HUES6 (cell line): Measurements from ENCODE around the gene EFEMP1.

Source experiments
- H3K27ac ChIP-seq: 2 replicates; pipeline ENCODE4 v1.7.0; 2013; ENCODE audit warnings: low read depth, mild to moderate bottlenecking, low read length, inconsistent platforms
- H3K27me3 ChIP-seq: 2 replicates; pipeline ENCODE4 v1.6.1; 2013; ENCODE audit warnings: low read length; ENCODE audit not compliant: control insufficient read depth, insufficient read depth
- H3K36me3 ChIP-seq: 2 replicates; pipeline ENCODE4 v1.6.1; 2013; ENCODE audit warnings: low read length; ENCODE audit not compliant: control insufficient read depth, insufficient read depth
- H3K4me1 ChIP-seq: 2 replicates; pipeline ENCODE4 v1.6.1; 2013; ENCODE audit warnings: low read length; ENCODE audit not compliant: control insufficient read depth, insufficient read depth
- H3K4me3 ChIP-seq: 2 replicates; pipeline ENCODE4 v1.5.1; 2013; ENCODE audit warnings: low read depth, low read length
- H3K9ac ChIP-seq: one replicate; pipeline ENCODE4 v1.6.1; 2013; ENCODE audit warnings: mild to moderate bottlenecking, low read length
- H3K9me3 ChIP-seq: 2 replicates; pipeline ENCODE4 v1.6.1; 2013; ENCODE audit warnings: low read depth, low read length; ENCODE audit not compliant: control insufficient read depth, insufficient read depth

Gene EFEMP1, protein sequence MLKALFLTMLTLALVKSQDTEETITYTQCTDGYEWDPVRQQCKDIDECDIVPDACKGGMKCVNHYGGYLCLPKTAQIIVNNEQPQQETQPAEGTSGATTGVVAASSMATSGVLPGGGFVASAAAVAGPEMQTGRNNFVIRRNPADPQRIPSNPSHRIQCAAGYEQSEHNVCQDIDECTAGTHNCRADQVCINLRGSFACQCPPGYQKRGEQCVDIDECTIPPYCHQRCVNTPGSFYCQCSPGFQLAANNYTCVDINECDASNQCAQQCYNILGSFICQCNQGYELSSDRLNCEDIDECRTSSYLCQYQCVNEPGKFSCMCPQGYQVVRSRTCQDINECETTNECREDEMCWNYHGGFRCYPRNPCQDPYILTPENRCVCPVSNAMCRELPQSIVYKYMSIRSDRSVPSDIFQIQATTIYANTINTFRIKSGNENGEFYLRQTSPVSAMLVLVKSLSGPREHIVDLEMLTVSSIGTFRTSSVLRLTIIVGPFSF

DNA sequence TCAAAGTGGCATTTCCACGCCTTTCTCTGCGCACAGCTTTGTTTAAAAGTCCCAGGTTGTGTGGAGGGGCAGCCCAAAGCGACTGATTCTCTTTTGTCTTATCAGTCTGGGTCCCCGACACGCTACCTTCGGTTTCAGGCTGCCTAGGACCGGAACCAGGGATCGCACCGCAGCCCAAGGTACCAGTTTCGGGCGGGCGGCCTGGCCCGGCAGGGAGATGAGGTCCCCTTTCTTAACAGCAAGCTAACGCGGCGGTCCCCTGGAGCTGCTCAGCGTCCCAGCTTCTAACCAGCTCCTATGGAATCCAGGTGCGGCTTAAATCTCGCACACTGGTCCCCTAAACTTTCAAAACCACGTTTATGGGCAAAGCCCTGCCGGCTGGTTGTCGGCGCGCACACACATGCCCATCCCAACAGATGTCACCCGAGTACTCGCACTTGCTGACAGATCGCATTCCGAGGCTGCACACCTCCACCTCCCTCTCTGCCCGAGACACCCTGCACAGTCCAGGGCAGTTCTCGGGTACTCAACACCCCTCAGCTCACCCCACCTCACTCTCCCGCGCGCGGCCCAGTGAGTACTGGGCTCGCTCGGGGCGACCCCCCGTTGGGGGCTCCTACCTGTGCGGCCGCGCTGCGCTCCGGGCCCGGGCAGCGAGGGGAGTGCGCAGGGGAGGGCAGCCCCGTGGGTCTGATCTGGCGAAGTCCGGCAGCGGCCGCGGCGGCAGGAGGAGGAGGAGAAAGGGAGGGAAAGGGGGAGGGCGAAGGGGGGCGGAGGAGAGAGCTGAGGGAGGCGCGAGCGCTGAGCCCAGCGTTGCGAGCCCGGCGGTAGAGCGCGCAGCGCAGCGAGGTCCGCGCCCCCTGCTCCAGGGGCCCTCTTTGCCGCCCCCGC, at the start of gene EFEMP1:
TSS of gene EFEMP1 (minus strand) at position 692 of the 891 bp plus-strand sequence. CDS start 1,342 bp downstream, outside the sequence.
- H3K9me3 ChIP-seq = no peaks in the 10 kb centered on the region
- H3K27me3 ChIP-seq = peaks cover 52% of the 10 kb centered on the region
- H3K4me1 ChIP-seq = peaks cover 10% of the 10 kb centered on the region
- peak within 1 kb of the TSS; percentile 88 for H3K4me3 ChIP-seq
- peak within 1 kb of the TSS; percentile 56 for H3K9ac ChIP-seq
- H3K27ac ChIP-seq = no peak within 1 kb of the TSS
- H3K36me3 ChIP-seq = no peaks in the 10 kb centered on the region

GRCh38 chr2:55970500-55970899, 46.9 kb upstream of the EFEMP1 start:
- Histone ChIP-seq H3K9me3 (no peaks in the 10 kb centered on the region), H3K27me3 (no peaks in the 10 kb centered on the region), H3K4me3 (no peak overlapping the region), H3K9ac (no peak overlapping the region), H3K27ac (no peak overlapping the region), H3K36me3 (no peaks in the 10 kb centered on the region), H3K4me1 (no peaks in the 10 kb centered on the region)

- H3K27me3 ChIP-seq = no peaks in the 10 kb centered on the region
- H3K4me3 ChIP-seq = no peak overlapping the region
- H3K36me3 ChIP-seq = no peaks in the 10 kb centered on the region
- no peaks in the 10 kb centered on the region for H3K9me3 ChIP-seq
- H3K27ac ChIP-seq = no peak overlapping the region
- H3K4me1 ChIP-seq = no peaks in the 10 kb centered on the region
- H3K9ac ChIP-seq = no peak overlapping the region
Measured at GRCh38 chr2:55968941-55969340, 45.4 kb upstream of the EFEMP1 start.

- Histone ChIP-seq H3K27me3 (no peaks in the 10 kb centered on the region), H3K36me3 (no peaks in the 10 kb centered on the region), H3K9me3 (no peaks in the 10 kb centered on the region), H3K4me1 (no peaks in the 10 kb centered on the region), H3K4me3 (no peak overlapping the region), H3K9ac (no peak overlapping the region), H3K27ac (no peak overlapping the region)
Measured at GRCh38 chr2:55966401-55967118, 43.0 kb upstream of the EFEMP1 start.

- H3K4me3 ChIP-seq = no peak overlapping the region
- H3K4me1 ChIP-seq = no peaks in the 10 kb centered on the region
- H3K9ac ChIP-seq = no peak overlapping the region
- no peaks in the 10 kb centered on the region for H3K27me3 ChIP-seq
- H3K9me3 ChIP-seq = no peaks in the 10 kb centered on the region
- no peaks in the 10 kb centered on the region for H3K36me3 ChIP-seq
- H3K27ac ChIP-seq = no peak overlapping the region
Measured at GRCh38 chr2:55965966-55966365, 42.4 kb upstream of the EFEMP1 start.

DNA sequence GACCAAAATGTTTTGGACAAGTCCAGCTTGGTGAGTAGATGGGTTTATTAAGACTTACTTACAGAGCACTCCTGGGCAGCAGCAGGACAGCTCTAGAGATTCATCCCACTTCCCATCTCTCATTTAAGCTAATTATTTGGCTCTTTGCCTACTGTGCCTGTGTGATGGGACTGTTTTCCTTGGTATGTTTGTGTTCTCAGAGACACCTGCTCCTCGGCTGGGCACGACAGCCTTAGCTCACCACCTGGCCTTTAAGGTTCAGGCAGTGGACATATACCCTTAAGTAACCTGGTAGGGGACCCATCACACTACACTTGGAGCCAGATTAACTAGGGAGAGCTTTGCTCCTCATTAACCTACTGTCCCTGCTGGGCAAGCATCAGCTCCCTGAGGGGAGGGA, 41.7 kb upstream of the EFEMP1 start:
- Histone ChIP-seq H3K4me3 (no peak overlapping the region), H3K4me1 (no peaks in the 10 kb centered on the region), H3K9me3 (no peaks in the 10 kb centered on the region), H3K27me3 (no peaks in the 10 kb centered on the region), H3K36me3 (no peaks in the 10 kb centered on the region), H3K9ac (no peak overlapping the region), H3K27ac (no peak overlapping the region)

GRCh38 chr2:55962915-55963314, 39.3 kb upstream of the EFEMP1 start:
- Histone ChIP-seq H3K36me3 (no peaks in the 10 kb centered on the region), H3K27ac (no peak overlapping the region), H3K4me3 (no peak overlapping the region), H3K4me1 (no peaks in the 10 kb centered on the region), H3K27me3 (no peaks in the 10 kb centered on the region), H3K9me3 (no peaks in the 10 kb centered on the region), H3K9ac (no peak overlapping the region)

DNA sequence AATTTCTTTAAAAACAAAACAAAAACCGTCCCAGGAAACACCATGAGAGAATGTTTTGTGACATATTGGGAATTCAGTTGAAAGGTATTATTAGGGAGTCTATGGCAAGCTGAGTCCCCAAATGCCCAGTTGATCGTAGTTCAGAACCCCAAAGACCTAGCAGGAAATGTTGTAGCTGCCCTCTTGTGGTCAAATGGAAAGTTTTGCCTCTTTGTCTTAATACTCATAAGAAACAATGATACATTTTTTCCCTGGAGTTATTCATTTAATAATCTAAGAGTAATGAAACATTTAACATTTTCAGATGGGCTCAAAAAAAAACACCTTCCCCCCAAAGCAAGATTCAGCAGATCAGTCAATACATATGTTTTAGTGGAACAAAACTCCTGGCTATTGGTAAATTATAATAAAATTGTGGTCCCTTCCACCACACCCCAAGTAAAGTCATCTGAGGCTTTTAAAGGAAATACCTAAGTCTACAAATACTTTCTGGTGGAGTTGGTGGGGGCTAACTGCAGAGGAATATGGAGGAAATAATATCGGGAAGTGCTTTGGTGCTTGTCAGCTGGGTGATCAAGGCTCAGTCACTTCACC, 37.8 kb upstream of the EFEMP1 start:
- no peaks in the 10 kb centered on the region for H3K36me3 ChIP-seq
- no peaks in the 10 kb centered on the region for H3K4me1 ChIP-seq
- no peaks in the 10 kb centered on the region for H3K9me3 ChIP-seq
- no peak overlapping the region for H3K27ac ChIP-seq
- no peaks in the 10 kb centered on the region for H3K27me3 ChIP-seq
- H3K9ac ChIP-seq = no peak overlapping the region
- no peak overlapping the region for H3K4me3 ChIP-seq

- Histone ChIP-seq H3K4me3 (no peak overlapping the region), H3K9me3 (no peaks in the 10 kb centered on the region), H3K36me3 (no peaks in the 10 kb centered on the region), H3K9ac (no peak overlapping the region), H3K27me3 (no peaks in the 10 kb centered on the region), H3K4me1 (no peaks in the 10 kb centered on the region), H3K27ac (no peak overlapping the region)
Measured at GRCh38 chr2:55958756-55959155, 35.2 kb upstream of the EFEMP1 start.

GRCh38 chr2:55957142-55957541, 33.6 kb upstream of the EFEMP1 start:
- H3K4me3 ChIP-seq = no peak overlapping the region
- no peaks in the 10 kb centered on the region for H3K27me3 ChIP-seq
- H3K4me1 ChIP-seq = no peaks in the 10 kb centered on the region
- H3K9ac ChIP-seq = no peak overlapping the region
- no peak overlapping the region for H3K27ac ChIP-seq
- H3K36me3 ChIP-seq = no peaks in the 10 kb centered on the region
- H3K9me3 ChIP-seq = no peaks in the 10 kb centered on the region
